RKO (cell line): Measurements from ENCODE around the gene CFAP251.
A peak's percentile ranks its signal among the peaks of the same experiment; 100 is the strongest.

Source experiments
- DNase-seq: peaks from one replicate; pipeline ENCODE4 v3.0.0-alpha.2; 2016; ENCODE audit warnings: low spot score

The CFAP251 gene

GRCh38 chr12:121947981-121948380 is 29.6 kb downstream of the CFAP251 start:
- no peak for DNase-seq

- DNase-seq: peak; percentile 14
Observed at GRCh38 chr12:121949648-121950397, 31.4 kb downstream of the CFAP251 start.

GRCh38 chr12:121953117-121953692 is 34.8 kb downstream of the CFAP251 start:
- DNase-seq: no peak

GRCh38 chr12:121953695-121954094 is 35.3 kb downstream of the CFAP251 start:
- DNase-seq: no peak

GRCh38 chr12:121955258-121956237 is 37.2 kb downstream of the CFAP251 start:
- peak; percentile 48 for DNase-seq

- DNase-seq: no peak
Observed at GRCh38 chr12:121957861-121958515, 39.6 kb downstream of the CFAP251 start.

- DNase-seq: no peak
Observed at GRCh38 chr12:121958541-121959240, 40.3 kb downstream of the CFAP251 start.

- no peak for DNase-seq
Observed at GRCh38 chr12:121960541-121960940, 42.1 kb downstream of the CFAP251 start.

- DNase-seq: no peak
Observed at GRCh38 chr12:121961195-121961879, 42.9 kb downstream of the CFAP251 start.

GRCh38 chr12:121963341-121964018 is 45.1 kb downstream of the CFAP251 start:
- no peak for DNase-seq

- DNase-seq: peak; percentile 72
Observed at GRCh38 chr12:121964813-121965643, 46.6 kb downstream of the CFAP251 start.

GRCh38 chr12:121966959-121967358 is 48.6 kb downstream of the CFAP251 start:
- no peak for DNase-seq

- no peak for DNase-seq
Observed at GRCh38 chr12:121968876-121969275, 50.5 kb downstream of the CFAP251 start.

- no peak for DNase-seq
Observed at GRCh38 chr12:121969726-121970125, 51.3 kb downstream of the CFAP251 start.

- no peak for DNase-seq
Observed at GRCh38 chr12:121970581-121971300, 52.3 kb downstream of the CFAP251 start.

- DNase-seq: no peak
Observed at GRCh38 chr12:121974026-121974985, 55.9 kb downstream of the CFAP251 start.

GRCh38 chr12:121975021-121975420 is 56.6 kb downstream of the CFAP251 start:
- DNase-seq: no peak
